Left colon (tissue), 2 donors: ENCODE data around the gene MTLN. TPM values are rescaled to one million over a fixed set of nuclear protein-coding genes. Genes with fewer than 3 reads are reported as not detected.
A peak's percentile ranks its signal among the peaks of the same experiment; 100 is the strongest.
"Not testable (repeated sequence)": the region's sequence is repeated elsewhere in the genome, so short reads cannot be mapped to it uniquely, and the experiment has no call there.

ENCODE experiments used
- ATAC-seq: fragments of 200-7000 bp; cut with Tn5 transposase; one replicate; pipeline ENCODE4 v1.9.1; 2020; ENCODE audit warnings: mild to moderate bottlenecking, moderate library complexity
- DNase-seq, 2 donors: peaks; one replicate each; pipeline ENCODE4 v3.0.0-alpha.2; 2020
- intact Hi-C, 2 donors: fragments of 100-400 bp; cut with DNase I in 1 of 2; cut with micrococcal nuclease in 1 of 2; formaldehyde crosslinking; loops; one replicate each; pipeline versions ENCODE4 v1.11.2 to v1.14.0; 2022; cut with DNase I, micrococcal nuclease
- total RNA-seq, 2 donors: library from RNA; stranded (reverse); fragmentation: NEBNext Ultra II Directional; extraction: Animal tissue kit (Norgen Biotek cat#: 25700); gene quantifications; one replicate each; pipeline ENCODE4 v1.2.1, GENCODE V29; 2021
- donor health status: DM: no; HTN: no; CAD: no.
- donor health status: DM: yes; HTN: yes; CAD: no.

MTLN gene
- total RNA-seq, 2 donors from 2014 or later: 28.5 to 45.8 TPM

- intact Hi-C loops: no loop called here
- no peak for ATAC-seq
- DNase-seq: no peak
Observed at GRCh38 chr2:110205660-110206455, 6.5 kb downstream of the MTLN start.

DNA sequence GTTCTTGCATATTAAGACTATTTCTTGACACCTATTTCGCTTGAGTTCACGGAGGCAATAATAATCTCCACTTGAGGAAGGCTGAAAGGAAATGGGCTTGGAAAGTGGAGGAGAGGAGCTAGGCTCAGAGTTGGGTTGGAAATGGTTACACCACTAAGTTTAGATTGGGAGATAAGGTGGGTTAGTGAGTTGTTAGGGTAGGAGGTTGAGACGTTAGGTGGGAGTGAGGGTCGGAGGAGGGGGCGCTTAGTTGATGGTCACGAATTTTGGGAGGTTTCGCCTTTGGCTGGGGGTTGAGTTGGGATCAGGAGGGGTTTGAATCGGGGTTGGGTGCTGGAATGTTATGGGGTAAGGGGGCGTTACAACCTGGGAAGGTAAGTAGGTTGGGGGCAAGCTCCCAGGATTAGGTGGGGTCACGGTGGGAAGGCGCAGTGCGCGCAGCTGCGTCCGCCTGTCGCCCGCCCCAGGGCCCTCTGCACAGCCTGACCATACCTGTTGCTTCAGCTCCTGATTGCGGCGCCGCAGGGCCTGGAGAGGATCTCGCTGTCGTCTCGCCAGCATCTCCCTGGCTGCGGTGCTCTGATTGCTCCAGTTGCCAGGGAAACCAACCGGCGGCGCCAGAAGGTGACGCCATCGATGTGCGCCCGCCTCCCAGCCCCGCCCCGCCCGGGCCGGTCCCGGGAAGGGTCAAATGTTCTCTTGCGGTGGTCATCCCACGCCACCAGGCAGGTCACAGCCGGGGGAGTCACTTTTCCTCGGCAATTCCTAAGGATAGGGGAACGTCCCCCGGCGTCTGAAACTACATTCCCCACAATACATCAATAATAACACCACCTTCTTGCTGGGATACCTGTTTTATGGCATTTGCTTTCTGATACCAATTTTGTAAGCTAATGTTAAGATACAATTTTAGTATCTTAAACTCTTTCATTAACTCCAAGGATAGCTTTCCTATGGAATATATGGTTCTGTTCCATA lies 7.7 kb downstream of the MTLN start, which contains the start of gene NPHP1:
Gene NPHP1 (minus strand): TSS at position 606 of the 978 bp plus-strand sequence. CDS start 45 bp downstream, at position 561.
- ATAC-seq: peak; percentile 98
- intact Hi-C loops: no loop called here
- DNase-seq: peak; percentile 76 to 86

- intact Hi-C loops: no loop called here
- no peak for DNase-seq
- ATAC-seq: no peak
Observed at GRCh38 chr2:110198016-110198415, 14.3 kb downstream of the MTLN start.

DNA sequence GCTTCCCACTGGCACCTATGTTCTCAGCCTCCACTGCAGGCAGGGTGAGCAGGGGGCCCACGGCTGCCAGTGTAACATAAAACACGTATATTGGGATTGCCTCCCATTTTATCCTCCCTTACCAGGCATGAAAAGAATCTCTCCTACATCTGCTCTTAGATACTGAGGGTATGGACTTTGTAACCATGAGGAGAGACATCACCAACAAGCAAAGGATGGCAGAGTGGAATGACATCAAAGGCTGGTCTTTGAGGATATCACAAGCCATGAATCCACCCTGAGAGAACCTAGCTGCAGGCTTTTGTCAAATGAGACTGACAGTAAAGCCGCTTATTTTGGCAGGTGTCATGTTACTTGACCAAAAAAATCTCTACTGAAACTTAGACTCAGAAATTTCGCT lies 14.9 kb downstream of the MTLN start:
- DNase-seq (no peak), ATAC-seq (no peak)
- intact Hi-C loops: no loop called here

DNA sequence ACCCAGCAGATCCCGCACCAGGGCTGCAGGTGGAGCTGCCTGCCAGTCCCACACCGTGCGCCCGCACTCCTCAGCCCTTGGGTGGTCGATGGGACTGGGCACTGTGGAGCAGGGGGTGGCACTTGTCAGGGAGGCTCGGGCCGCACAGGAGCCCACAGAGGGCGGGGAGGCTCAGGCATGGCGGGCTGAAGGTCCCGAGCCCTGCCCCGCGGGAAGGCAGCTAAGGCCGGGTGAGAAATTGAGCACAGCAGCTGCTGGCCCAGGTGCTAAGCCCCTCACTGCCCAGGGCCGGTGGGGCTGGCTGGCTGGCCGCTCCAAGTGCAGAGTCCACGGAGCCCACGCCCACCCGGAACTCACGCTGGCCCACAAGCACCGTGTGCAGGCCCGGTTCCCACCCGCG lies 22.2 kb downstream of the MTLN start:
- ATAC-seq, DNase-seq, intact Hi-C loops: not testable (repeated sequence)

DNA sequence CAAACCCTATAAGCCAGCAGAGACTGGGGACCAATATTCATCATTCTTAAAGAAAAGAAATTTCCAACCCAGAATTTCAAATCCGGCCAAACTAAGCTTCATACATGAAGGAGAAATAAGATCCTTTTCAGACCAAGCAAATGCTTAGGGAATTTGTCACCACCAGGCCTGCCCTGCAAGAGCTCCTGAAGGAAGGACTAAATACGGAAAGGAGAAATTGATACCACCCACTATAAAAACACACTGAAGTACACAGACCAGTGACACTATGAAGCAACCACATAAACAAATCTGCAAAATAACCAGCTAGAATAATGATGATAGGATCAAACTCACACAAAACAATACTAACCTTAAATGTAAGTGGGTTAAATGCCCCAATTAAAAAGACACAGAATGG lies 29.9 kb downstream of the MTLN start:
- intact Hi-C loops: no loop called here

DNA sequence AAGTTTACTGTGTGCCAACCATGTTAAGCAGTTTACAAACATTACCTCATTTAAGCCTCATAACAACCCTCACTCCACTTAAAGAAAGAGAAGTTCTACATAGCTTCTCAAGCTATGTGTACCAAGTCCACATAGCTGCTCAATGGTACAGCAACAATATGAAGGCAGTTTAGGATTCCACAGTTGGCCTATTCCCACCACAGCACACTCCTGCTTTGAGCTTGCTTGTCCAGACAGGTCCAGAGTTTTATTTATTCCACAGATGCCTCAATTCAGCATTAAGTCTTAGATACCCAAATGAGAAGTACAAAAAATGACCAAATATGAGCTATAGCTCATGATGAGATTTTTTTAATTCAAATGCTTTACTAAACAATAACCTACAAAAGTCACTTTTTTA lies 32.3 kb downstream of the MTLN start:
- ATAC-seq: no peak
- intact Hi-C loops: no loop called here
- DNase-seq: no peak

More for the DNA sequence above, 29.9 kb downstream of the MTLN start:
- DNase-seq (no peak), ATAC-seq (no peak)

GRCh38 chr2:110173523-110173922 lies 38.8 kb downstream of the MTLN start:
- DNase-seq (no peak), ATAC-seq (peak; percentile 80)
- intact Hi-C loops: no loop called here

DNA sequence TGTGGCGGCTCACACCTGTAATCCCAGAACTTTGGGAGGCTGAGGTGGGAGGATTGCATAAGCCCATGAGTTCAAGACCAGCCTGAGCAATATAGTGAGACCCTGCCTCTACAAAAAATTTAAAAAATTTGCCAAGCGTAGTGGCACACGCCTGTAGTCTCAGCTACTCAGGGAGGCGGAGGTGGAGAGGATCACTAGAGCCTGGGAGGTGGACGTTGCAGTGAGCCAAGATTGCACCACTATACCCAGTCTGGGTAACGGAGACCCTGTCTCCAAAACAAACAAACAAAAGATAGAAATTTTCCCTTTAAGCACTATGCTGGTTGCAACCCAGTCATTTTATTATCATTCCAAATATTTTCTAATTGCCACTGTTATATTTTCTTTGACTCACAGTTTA lies 39.8 kb downstream of the MTLN start:
- ATAC-seq (no peak), DNase-seq (no peak)
- intact Hi-C loops: no loop called here

- ATAC-seq (no peak), DNase-seq (no peak)
- intact Hi-C loops: no loop called here
Observed at GRCh38 chr2:110170102-110170501, 42.2 kb downstream of the MTLN start.

DNA sequence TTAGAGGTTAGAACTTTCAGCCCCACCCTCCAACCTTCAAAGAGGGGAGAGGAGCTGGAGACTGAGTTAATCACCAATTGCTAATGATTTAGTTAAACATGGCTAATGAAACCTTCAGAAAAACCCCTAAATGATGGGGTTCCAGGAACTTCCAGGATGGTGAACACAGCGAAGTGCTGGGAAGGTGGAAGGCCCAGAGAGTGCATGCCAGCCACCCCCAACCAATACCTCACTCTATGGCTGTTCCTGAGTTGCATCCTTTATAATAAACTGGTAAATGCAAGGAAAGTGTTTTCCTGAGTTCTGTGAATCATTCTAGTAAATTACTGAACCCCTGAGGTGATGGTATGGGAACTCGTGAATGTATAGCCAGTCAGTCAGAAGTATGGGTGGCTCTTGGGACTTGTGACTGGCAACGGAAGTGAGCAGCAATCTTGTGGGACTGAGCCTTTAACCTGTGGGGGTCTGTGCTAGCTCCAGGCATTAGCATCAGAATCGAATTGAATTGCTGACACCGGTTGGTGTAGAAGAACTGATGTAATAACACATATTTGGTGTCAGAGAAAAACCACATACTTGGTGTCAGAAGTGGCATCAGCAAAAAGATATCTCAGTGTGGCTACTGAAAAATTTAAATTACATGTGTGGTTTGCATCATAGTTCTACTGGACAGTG lies 44.9 kb downstream of the MTLN start:
- ATAC-seq (no peak), DNase-seq (no peak)
- intact Hi-C loops: no loop called here

GRCh38 chr2:110166266-110166665 lies 46.1 kb downstream of the MTLN start:
- intact Hi-C loops: no loop called here
- ATAC-seq: no peak
- DNase-seq: no peak

Other genes with a start within 250 kb of the MTLN start
- 100 to 1,000 TPM; 368 to 561 TPM for gene MALL, start 96.7 kb downstream of the MTLN start, total RNA-seq
- 1 to 10 TPM in 1 of 2 donors, under 1 TPM in 1; 0.56 to 1.3 TPM for gene NPHP1, start 7.5 kb downstream of the MTLN start, total RNA-seq